Epidermal melanocyte (primary cell): ENCODE measurements around the gene GALNT2.

Experiments
- DNase-seq: peaks from one replicate; pipeline ENCODE4 v3.0.0; 2011; ENCODE audit warnings: low spot score; ENCODE audit not compliant: insufficient read length

The GALNT2 gene

GRCh38 chr1:230316864-230317745 is 250.1 kb downstream of the GALNT2 start:
- DNase-seq: no peak

- DNase-seq: no peak
These were observed 251.1 kb downstream of the GALNT2 start for GRCh38 chr1:230317823-230318819.

DNA sequence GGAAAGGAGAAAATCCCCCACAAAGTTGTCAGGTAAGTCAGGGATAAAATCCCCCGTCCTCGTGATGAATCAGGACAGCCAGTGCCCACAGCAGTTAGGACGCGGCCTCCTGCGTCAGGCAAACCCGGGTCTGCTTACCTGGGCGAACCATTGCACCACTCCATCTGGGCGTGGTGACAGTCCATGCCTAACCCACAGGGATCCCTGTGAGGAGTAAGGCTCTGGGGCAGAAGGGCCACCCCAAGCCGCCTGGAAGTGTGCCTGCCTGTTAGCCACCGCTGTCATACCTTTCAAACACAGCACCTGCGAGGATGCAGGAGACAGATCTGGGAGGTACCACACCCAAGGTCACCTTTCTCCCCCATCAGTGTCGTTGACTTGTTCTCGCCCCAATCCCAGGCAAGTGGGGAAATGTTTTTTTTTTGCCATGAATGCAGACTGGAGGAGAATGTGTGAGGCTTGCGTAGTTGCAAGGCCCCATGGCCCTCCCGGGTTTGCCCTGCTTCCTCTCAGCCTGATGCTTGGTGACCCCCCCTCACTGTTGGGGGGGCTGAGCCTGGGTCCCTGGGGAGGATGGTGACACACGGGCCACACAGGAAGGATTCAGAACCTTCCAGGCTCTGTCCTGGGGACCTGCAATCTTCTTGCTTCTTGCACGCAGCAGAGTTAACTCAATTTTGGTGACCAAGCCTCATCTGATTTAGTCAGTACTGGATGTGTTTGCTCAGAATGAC is 252.1 kb downstream of the GALNT2 start:
- DNase-seq: no peak

DNA sequence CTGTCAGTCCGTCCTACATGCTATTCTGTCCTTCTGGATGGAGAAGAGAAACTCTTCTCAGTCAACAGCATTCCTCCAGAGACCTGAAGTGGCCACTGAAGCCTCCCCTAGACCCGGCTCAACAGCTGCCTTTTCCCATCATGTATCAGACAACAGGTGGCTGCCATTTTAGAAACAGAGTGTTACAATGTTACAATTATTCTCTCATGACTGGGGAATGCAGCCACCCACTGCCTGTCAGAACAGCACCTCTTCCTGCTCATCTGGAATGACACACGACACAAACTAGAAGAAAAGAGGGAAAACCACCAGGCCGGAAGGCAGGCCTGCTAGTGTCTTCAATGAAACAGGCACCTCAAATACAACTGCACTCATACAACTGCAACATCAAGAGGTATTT is 253.8 kb downstream of the GALNT2 start:
- no peak for DNase-seq

GRCh38 chr1:230321341-230321740 is 254.3 kb downstream of the GALNT2 start:
- DNase-seq: no peak

GRCh38 chr1:230321741-230322420 is 254.8 kb downstream of the GALNT2 start:
- no peak for DNase-seq

- DNase-seq: no peak
These were observed 255.4 kb downstream of the GALNT2 start for GRCh38 chr1:230322421-230322756.

DNA sequence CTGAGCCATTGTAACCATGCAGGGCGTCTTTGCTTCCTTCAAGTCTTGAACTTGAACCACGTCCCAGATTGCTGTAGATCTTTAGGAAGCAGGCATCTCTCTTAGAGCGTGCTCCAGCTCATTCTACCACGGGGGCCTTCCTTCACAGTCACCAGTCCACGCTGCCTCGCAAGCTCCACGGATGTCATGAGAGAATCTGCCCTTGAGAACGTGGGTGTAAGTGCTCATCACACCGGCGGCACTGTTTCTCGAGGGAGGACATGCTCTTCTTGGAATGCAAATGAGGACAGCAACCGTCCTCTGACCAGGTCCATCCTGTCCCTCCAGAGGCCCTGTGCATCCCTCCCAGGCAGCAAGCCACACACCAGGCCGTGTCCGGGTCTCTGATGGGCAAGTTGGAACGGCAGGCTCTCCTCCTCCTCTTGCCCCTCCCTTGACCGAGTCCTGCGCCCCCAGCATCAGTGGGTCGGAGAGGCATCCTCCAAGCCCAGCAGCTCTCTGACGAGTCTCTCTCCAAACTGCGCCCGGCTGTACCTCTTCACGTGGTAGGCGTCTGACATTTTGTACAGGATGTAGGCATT is 256.0 kb downstream of the GALNT2 start:
- DNase-seq: no peak

- no peak for DNase-seq
These were observed 256.6 kb downstream of the GALNT2 start for GRCh38 chr1:230323686-230324085.

DNA sequence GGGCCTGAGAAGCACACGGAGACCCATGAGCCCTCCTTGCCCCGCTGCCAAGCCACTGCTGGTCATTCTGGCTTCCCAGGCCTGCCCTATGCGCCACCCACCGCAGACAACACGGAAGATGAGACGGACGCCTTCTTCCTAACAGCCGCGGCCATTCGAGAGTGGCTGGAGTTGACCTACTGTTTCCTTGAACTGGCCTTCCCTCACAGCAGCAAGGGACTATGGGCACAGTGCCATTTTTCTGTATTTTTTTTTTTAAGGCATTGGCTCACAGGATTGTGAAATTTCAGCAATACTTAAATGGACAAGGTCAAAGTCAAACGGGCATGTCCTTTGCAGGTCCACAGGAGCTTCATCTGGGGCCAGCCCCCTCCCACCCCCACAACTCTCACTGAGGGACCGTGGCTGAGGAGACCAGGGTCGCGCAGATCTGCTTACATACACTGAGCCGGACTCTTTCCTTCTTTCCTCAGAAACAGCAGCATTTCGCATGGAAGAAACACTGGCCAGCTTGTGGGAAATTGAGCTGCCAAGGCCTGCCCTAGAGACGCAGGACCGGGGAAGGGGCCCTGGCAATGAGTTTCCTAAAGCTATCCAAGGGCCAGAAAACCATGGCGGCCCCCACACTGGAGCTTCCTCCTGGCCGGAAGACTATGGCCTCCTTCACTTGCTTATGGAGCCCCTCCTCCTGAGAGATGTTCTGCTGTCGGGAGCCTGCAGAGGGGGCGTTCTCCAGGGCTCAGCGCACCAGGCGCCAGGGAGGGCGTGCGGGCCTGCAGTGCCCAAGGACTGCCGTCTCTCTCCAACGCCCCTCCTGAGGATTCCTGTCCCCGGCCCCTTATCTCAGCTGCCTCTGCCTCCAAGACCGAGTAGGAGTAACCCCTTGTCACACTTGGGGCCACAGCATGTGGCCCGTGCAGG is 260.2 kb downstream of the GALNT2 start:
- DNase-seq: no peak

- no peak for DNase-seq
These were observed 260.9 kb downstream of the GALNT2 start for GRCh38 chr1:230327892-230328284.

- DNase-seq: no peak
These were observed 261.4 kb downstream of the GALNT2 start for GRCh38 chr1:230328342-230329015.

DNA sequence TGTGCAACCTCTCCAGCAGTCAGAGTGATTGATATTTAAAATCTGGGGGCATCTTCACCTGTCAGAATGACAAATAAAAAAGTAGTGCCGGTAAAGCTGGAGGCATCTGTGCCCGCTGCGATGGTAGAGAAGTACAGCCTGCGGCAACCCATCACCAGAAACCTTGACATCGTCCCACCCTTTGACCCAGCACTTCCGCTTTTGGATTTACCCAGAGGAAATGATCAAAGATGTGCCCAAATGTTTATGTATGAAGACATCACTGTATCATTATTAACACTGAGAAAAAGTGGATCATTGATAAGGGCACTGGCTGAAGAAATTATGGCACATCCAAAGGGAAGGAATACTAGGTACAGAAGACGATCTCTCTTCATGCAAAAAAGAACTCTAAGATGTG is 263.1 kb downstream of the GALNT2 start:
- no peak for DNase-seq
